OCI-LY1 (cell line): ENCODE results near the gene CACNA1D.

Source experiments
- CTCF ChIP-seq: fragments of 200-600 bp; sonication (generic), shearing (Covaris generic); IDR thresholded peaks from 2 replicates; pipeline ENCODE4 v1.5.1; 2017; ENCODE audit warnings: mild to moderate bottlenecking, antibody characterized with exemption, low read length, moderate library complexity, mixed read lengths
- EZH2 ChIP-seq: fragments of 200-600 bp; sonication (generic), shearing (Covaris generic); IDR thresholded peaks from 2 replicates; pipeline ENCODE4 v1.8.0; 2017; ENCODE audit warnings: borderline replicate concordance, mixed run types, mild to moderate bottlenecking, antibody characterized with exemption, low read length, moderate library complexity, mixed read lengths

- TF ChIP-seq CTCF, result no peak
- TF ChIP-seq EZH2, result no peak
Observed at GRCh38 chr3:53617893-53618523, 123.6 kb downstream of the CACNA1D start.
